HG03039 (cell line): ENCODE data around the gene DUS2.
"Not testable (repeated sequence)": the region's sequence is repeated elsewhere in the genome, so short reads cannot be mapped to it uniquely, and the experiment has no call there.

ENCODE experiments used
- ATAC-seq: cut with Tn5 transposase; IDR thresholded peaks from one replicate; pipeline ENCODE4 v1.9.1; 2021; ENCODE audit warnings: mild to moderate bottlenecking, moderate library complexity; ENCODE audit not compliant: unreplicated experiment

Gene DUS2

GRCh38 chr16:68116256-68116867 is 93.3 kb downstream of the DUS2 start:
- ATAC-seq = no peak

GRCh38 chr16:68117884-68118283 is 94.8 kb downstream of the DUS2 start:
- no peak for ATAC-seq

- ATAC-seq = not testable (repeated sequence)
Observed at GRCh38 chr16:68118954-68119353, 95.9 kb downstream of the DUS2 start.

- not testable (repeated sequence) for ATAC-seq
Observed at GRCh38 chr16:68120496-68120895, 97.4 kb downstream of the DUS2 start.

GRCh38 chr16:68126395-68126794 is 103.3 kb downstream of the DUS2 start:
- ATAC-seq = no peak

- no peak for ATAC-seq
Observed at GRCh38 chr16:68128577-68129305, 105.7 kb downstream of the DUS2 start.
